HEK293 (cell line): Measurements from ENCODE around the gene ABI3BP.

Experiments used
- CTCF ChIA-PET: fragments of 350-600 bp; formaldehyde crosslinking; extraction: SDS; loops from one replicate; lab custom pipeline; 2021; ENCODE audit warnings: antibody characterized with exemption; lab: Yijun Ruan, JAX
- POLR2A ChIA-PET: fragments of 300-600 bp; formaldehyde crosslinking; extraction: SDS; loops from one replicate; lab custom pipeline; 2020; ENCODE audit warnings: antibody characterized with exemption, inconsistent platforms; lab: Yijun Ruan, JAX
- H3K27ac ChIP-seq: fragments of 200-500 bp; sonication (Bioruptor generic); 2 replicates; pipeline ENCODE4 v1.5.1; 2014; ENCODE audit warnings: low read depth, low read length, control low read depth, inconsistent platforms; ENCODE audit errors: extremely low read depth
- H3K36me3 ChIP-seq, 2 experiments: fragments of 200-500 bp in 1 of 2; sonication (Bioruptor generic) in 1 of 2; 1 replicate in 1 of 2; 2 replicates in 1 of 2; pipeline ENCODE4 v1.5.1; 2014 to 2017; ENCODE audit warnings: inconsistent platforms in 2 of 2, low read length in 2 of 2; ENCODE audit not compliant: control insufficient read depth in 2 of 2, insufficient read depth in 1 of 2
- H3K4me1 ChIP-seq: fragments of 200-500 bp; sonication (Bioruptor generic); 2 replicates; pipeline ENCODE4 v1.5.1; 2014; ENCODE audit warnings: mild to moderate bottlenecking, low read length, inconsistent platforms; ENCODE audit not compliant: control insufficient read depth, insufficient read depth
- H3K4me3 ChIP-seq: 2 replicates; pipeline ENCODE4 v1.5.1; 2011; ENCODE audit warnings: low read depth, mild to moderate bottlenecking, control low read depth, low read length, moderate library complexity
- H3K9me3 ChIP-seq: fragments of 200-500 bp; sonication (Bioruptor generic); 2 replicates; pipeline ENCODE4 v1.5.1; 2014; ENCODE audit warnings: low read depth, low read length, inconsistent platforms; ENCODE audit not compliant: control insufficient read depth, insufficient read depth
- BCL11A ChIP-seq: fragments of 450-650 bp; formaldehyde crosslinking; IDR thresholded peaks from 2 replicates; pipeline ENCODE4 v1.5.1; 2016; ENCODE audit warnings: low read depth, missing biosample characterization, missing genetic modification characterization
- FEZF1 ChIP-seq: fragments of 450-650 bp; formaldehyde crosslinking; IDR thresholded peaks from 2 replicates; pipeline ENCODE4 v1.5.1; 2016; ENCODE audit warnings: missing biosample characterization, missing genetic modification characterization
- GLI2 ChIP-seq: fragments of 450-650 bp; formaldehyde crosslinking; IDR thresholded peaks from 2 replicates; pipeline ENCODE4; 2017; ENCODE audit warnings: missing biosample characterization, missing genetic modification characterization, low read depth, borderline replicate concordance
- HOXD13 ChIP-seq: sonication (generic); formaldehyde crosslinking; IDR thresholded peaks from 2 replicates; pipeline ENCODE4 v1.8.0; 2022; ENCODE audit warnings: missing genetic modification reagents, borderline replicate concordance
- KLF8 ChIP-seq: fragments of 450-650 bp; formaldehyde crosslinking; IDR thresholded peaks from 2 replicates; pipeline ENCODE4 v1.5.1; 2016; ENCODE audit warnings: missing biosample characterization, missing genetic modification characterization
- SALL2 ChIP-seq: fragments of 450-650 bp; formaldehyde crosslinking; IDR thresholded peaks from 2 replicates; pipeline ENCODE4 v1.5.0; 2017; ENCODE audit warnings: missing biosample characterization, mild to moderate bottlenecking, missing genetic modification characterization, borderline replicate concordance
- SCRT1 ChIP-seq: fragments of 450-650 bp; formaldehyde crosslinking; IDR thresholded peaks from 2 replicates; pipeline ENCODE4 v1.5.1; 2016; ENCODE audit warnings: missing biosample characterization, missing genetic modification characterization, borderline replicate concordance
- YY2 ChIP-seq: fragments of 450-650 bp; formaldehyde crosslinking; IDR thresholded peaks from 2 replicates; pipeline ENCODE4 v1.5.1; 2016; ENCODE audit warnings: missing biosample characterization, missing genetic modification characterization
- ZNF24 ChIP-seq: fragments of 450-650 bp; formaldehyde crosslinking; IDR thresholded peaks from 2 replicates; pipeline ENCODE4 v1.5.1; 2016; ENCODE audit warnings: missing biosample characterization, missing genetic modification characterization
- ZNF394 ChIP-seq: fragments of 450-650 bp; formaldehyde crosslinking; IDR thresholded peaks from 2 replicates; pipeline ENCODE4 v1.5.1; 2016; ENCODE audit warnings: missing biosample characterization, missing genetic modification characterization, mild to moderate bottlenecking, moderate library complexity, borderline replicate concordance
- ZNF501 ChIP-seq: fragments of 450-650 bp; formaldehyde crosslinking; IDR thresholded peaks from 2 replicates; pipeline ENCODE4 v1.5.1; 2016; ENCODE audit warnings: missing biosample characterization, missing genetic modification characterization
- ZNF548 ChIP-seq: fragments of 450-650 bp; formaldehyde crosslinking; IDR thresholded peaks from 2 replicates; pipeline ENCODE4 v1.5.1; 2016; ENCODE audit warnings: missing biosample characterization, missing genetic modification characterization
- ZNF600 ChIP-seq: fragments of 450-650 bp; formaldehyde crosslinking; IDR thresholded peaks from 2 replicates; pipeline ENCODE4 v1.5.1; 2016; ENCODE audit warnings: missing biosample characterization, missing genetic modification characterization
- ZNF626 ChIP-seq: fragments of 450-650 bp; sonication (Bioruptor Pico); formaldehyde crosslinking; IDR thresholded peaks from 2 replicates; pipeline ENCODE4 v1.5.1; 2018; ENCODE audit warnings: missing biosample characterization, missing genetic modification characterization, inconsistent platforms
- TF ChIP-seq, protein P1 (sequence below): fragments of 450-650 bp; formaldehyde crosslinking; IDR thresholded peaks from 2 replicates; pipeline ENCODE4 v1.5.0; 2017; ENCODE audit warnings: missing biosample characterization, missing genetic modification characterization, borderline replicate concordance
- TF ChIP-seq, protein P2 (sequence below): fragments of 450-650 bp; IDR thresholded peaks from 2 replicates; pipeline ENCODE4 v1.5.1; 2018; ENCODE audit warnings: missing biosample characterization, mild to moderate bottlenecking, missing genetic modification characterization
- TF ChIP-seq, protein P3 (sequence below): fragments of 450-650 bp; formaldehyde crosslinking; conservative IDR thresholded peaks from 2 replicates; pipeline ENCODE4 v1.5.1; 2016; ENCODE audit warnings: low read depth, missing biosample characterization, missing genetic modification characterization

ABI3BP gene

GRCh38 chr3:100936931-100937330 is 56.3 kb downstream of the ABI3BP start (continued):
- TF ChIP-seq, protein P1, sequence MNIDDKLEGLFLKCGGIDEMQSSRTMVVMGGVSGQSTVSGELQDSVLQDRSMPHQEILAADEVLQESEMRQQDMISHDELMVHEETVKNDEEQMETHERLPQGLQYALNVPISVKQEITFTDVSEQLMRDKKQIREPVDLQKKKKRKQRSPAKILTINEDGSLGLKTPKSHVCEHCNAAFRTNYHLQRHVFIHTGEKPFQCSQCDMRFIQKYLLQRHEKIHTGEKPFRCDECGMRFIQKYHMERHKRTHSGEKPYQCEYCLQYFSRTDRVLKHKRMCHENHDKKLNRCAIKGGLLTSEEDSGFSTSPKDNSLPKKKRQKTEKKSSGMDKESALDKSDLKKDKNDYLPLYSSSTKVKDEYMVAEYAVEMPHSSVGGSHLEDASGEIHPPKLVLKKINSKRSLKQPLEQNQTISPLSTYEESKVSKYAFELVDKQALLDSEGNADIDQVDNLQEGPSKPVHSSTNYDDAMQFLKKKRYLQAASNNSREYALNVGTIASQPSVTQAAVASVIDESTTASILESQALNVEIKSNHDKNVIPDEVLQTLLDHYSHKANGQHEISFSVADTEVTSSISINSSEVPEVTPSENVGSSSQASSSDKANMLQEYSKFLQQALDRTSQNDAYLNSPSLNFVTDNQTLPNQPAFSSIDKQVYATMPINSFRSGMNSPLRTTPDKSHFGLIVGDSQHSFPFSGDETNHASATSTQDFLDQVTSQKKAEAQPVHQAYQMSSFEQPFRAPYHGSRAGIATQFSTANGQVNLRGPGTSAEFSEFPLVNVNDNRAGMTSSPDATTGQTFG (tag by site-specific recombination): no peak
- TF ChIP-seq, protein P2, sequence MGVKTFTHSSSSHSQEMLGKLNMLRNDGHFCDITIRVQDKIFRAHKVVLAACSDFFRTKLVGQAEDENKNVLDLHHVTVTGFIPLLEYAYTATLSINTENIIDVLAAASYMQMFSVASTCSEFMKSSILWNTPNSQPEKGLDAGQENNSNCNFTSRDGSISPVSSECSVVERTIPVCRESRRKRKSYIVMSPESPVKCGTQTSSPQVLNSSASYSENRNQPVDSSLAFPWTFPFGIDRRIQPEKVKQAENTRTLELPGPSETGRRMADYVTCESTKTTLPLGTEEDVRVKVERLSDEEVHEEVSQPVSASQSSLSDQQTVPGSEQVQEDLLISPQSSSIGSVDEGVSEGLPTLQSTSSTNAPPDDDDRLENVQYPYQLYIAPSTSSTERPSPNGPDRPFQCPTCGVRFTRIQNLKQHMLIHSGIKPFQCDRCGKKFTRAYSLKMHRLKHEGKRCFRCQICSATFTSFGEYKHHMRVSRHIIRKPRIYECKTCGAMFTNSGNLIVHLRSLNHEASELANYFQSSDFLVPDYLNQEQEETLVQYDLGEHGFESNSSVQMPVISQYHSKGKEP (tag by site-specific recombination): no peak
- TF ChIP-seq ZNF548 (tag by site-specific recombination) (no peak), KLF8 (tag by site-specific recombination) (no peak), ZNF600 (tag by site-specific recombination) (no peak), ZNF626 (tag by site-specific recombination) (no peak), YY2 (tag by site-specific recombination) (no peak), ZNF394 (tag by site-specific recombination) (no peak), FEZF1 (tag by site-specific recombination) (no peak), SCRT1 (tag by site-specific recombination) (no peak), SALL2 (tag by site-specific recombination) (no peak), ZNF501 (no peak)

DNA sequence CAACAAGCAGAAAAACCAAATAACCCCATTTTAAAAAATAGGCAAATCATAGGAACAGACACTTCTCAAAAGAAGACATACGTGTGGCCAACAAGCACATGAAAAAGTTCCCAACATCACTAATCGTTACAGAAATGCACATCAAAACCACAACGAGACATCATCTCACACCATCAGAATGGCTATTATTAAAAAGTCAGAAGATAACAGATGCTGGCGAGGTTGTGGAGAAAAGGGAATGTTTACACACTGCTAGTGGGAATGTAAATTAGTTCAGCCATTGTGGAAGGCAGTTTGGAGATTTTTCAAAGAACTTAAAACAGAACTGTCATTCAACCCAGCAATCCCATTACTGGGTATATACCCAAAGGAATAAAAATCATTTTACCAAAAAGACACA is 60.7 kb downstream of the ABI3BP start:
- Histone ChIP-seq H3K9me3 (no peaks in the 10 kb centered on the region), H3K4me3 (no peak overlapping the region), H3K27ac (no peak overlapping the region), H3K36me3 (no peaks in the 10 kb centered on the region), H3K4me1 (no peaks in the 10 kb centered on the region)
- TF ChIP-seq BCL11A (tag by site-specific recombination): no peak
- TF ChIP-seq HOXD13 (CRISPR knock-in tag): no peak
- TF ChIP-seq GLI2 (tag by site-specific recombination): no peak
- TF ChIP-seq, protein P3, sequence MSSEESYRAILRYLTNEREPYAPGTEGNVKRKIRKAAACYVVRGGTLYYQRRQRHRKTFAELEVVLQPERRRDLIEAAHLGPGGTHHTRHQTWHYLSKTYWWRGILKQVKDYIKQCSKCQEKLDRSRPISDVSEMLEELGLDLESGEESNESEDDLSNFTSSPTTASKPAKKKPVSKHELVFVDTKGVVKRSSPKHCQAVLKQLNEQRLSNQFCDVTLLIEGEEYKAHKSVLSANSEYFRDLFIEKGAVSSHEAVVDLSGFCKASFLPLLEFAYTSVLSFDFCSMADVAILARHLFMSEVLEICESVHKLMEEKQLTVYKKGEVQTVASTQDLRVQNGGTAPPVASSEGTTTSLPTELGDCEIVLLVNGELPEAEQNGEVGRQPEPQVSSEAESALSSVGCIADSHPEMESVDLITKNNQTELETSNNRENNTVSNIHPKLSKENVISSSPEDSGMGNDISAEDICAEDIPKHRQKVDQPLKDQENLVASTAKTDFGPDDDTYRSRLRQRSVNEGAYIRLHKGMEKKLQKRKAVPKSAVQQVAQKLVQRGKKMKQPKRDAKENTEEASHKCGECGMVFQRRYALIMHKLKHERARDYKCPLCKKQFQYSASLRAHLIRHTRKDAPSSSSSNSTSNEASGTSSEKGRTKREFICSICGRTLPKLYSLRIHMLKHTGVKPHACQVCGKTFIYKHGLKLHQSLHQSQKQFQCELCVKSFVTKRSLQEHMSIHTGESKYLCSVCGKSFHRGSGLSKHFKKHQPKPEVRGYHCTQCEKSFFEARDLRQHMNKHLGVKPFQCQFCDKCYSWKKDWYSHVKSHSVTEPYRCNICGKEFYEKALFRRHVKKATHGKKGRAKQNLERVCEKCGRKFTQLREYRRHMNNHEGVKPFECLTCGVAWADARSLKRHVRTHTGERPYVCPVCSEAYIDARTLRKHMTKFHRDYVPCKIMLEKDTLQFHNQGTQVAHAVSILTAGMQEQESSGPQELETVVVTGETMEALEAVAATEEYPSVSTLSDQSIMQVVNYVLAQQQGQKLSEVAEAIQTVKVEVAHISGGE (tag by site-specific recombination): no peak
- TF ChIP-seq ZNF24: no peak
- ChIA-PET CTCF (interaction anchor here (0.5 kb wide), 1 partner anchor 624 kb away, joined by 3 read pairs; no protein-coding TSS in a partner anchor), POLR2A (no interaction called here)
